GM21360 (cell line): ENCODE data around the gene NCOR1.
A peak's percentile ranks its signal among the peaks of the same experiment; 100 is the strongest.

Source experiments
- ATAC-seq: cut with Tn5 transposase; IDR thresholded peaks from one replicate; pipeline ENCODE4 v1.9.1; 2021; ENCODE audit warnings: mild to moderate bottlenecking, moderate library complexity; ENCODE audit not compliant: unreplicated experiment

NCOR1 gene

DNA sequence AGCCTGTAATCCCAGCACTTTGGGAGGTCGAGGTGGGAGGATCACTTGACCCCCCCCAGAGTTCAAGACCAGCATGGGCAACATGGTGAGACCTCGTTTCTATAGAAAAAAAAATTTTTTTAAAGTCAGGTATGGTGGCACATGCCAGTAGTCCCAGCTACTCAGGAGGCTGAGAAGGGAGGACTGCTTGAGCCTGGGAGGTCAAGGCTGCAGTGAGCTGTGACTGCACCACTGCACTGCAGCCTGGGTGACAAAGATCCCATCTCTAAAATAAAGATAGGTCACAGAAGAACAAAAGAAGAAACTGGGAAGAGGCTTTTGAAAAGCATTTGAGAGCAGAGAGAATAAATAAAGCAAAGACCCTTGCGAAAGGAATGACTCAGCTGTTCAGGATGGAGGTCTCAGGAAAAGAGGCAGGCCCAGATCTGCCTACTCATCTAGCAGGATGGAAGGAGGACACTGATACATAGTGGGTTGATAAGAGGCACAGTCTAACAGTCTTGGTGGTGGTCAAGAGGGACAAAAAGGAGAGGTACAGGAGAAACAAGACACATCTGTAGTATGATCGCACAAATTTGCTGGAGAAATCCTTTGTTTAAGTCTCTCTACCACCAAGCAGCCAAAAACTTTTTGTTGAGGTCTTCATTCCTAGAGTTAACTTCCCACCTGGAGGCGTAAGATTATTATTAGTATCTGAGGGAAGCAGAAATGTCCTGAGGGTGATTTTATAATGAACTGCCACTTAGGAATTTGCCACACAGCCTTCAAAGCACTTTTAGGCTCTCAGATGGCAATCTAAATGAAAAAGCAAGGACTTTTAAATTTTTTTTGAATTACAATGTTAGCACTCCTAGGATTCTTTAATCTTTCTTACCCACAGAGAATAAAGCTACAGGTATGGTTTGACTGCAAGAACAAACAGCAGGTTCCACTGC is 233.4 kb downstream of the NCOR1 start:
- no peak for ATAC-seq

DNA sequence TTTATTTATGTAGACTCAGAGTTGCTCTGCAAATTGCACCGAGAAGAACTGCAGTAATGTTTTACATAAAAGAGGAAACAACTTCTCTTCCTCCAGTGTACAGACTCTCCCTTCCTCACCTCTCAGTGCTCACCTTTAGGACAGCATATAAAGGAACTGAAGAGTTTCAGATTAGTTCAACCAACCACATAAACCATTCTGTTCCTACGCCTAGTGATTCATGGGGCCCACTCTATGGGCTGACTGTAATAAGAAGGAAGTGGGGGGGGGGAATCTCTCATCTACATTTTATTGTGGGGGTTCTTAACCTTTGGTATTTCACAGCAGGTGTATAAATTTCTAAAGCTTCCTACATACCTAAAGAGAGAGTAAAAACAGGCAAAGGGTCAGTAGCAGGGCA is 234.1 kb downstream of the NCOR1 start:
- ATAC-seq, result peak; percentile 90
